Stimulated activated CD4-positive, alpha-beta T cell treated with anti-CD3 and anti-CD28 coated beads, Interleukin-2, amount 100 ng/mL, for 48 hours (primary cell): ENCODE measurements around the gene TSPAN18.

Source experiments
- DNase-seq, 2 donors: peaks; one replicate each; pipeline ENCODE4 v3.0.0-alpha.2; 2020

The TSPAN18 gene

GRCh38 chr11:44726283-44727113 lies at the start of gene TSPAN18:
Gene TSPAN18 (plus strand): TSS chr11:44726962. CDS start chr11:44906417, 179,455 bp downstream.
- DNase-seq: no peak

DNA sequence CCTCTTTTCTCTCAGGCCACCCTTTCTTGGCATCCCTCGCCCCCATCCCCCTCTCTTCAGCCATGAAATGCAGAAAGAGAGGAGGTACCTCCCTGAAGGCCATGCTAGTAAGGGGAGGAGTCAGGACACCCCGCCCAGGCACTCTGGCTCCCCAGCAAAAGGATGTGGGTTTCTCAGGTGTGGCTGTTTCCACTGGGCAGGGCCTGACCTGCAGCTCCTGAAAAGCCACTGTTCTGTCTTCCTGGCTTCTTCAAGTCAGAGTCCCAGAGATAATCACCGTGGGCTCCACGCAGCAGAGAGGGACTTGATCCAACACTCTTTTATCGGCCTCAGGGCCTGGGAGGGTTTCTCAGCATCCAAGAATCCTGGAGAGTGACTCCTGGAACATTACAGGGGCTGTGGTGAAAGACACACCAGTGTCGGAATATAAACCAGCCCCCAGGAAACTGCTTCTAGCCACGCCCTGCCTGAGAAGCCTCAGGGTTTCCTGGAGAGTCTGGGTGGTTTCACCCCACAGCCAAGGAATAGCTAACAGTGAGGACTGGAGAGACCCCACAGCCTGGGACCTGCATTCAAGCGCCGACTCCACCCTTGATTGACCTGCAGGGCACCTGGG lies 45.7 kb upstream of the TSPAN18 start:
- DNase-seq: peak; percentile 10 to 34

- DNase-seq: no peak
Observed at GRCh38 chr11:44681698-44682097, 45.1 kb upstream of the TSPAN18 start.

DNA sequence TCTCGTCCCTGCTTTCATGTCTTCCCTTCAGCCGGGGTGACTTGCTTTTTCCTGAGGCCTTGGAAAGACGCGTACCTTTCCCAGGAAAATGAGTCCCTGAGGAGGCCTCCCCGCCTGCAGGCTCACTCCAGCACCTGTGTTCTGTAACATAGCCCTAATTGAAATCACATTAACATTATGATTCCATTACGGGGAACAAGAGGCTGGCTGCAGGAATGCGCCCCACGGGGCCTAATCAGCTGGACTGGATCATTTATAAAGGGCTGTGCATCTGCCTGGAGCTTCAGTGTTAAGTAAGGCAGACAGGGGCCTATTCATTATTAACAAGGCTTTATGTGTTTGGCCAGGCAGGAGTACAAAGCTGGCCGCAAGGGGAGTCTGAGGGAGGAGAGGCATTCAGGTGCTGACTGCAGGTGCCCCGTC lies 41.9 kb upstream of the TSPAN18 start:
- DNase-seq: no peak

- DNase-seq: no peak
Observed at GRCh38 chr11:44687388-44687787, 39.4 kb upstream of the TSPAN18 start.

DNA sequence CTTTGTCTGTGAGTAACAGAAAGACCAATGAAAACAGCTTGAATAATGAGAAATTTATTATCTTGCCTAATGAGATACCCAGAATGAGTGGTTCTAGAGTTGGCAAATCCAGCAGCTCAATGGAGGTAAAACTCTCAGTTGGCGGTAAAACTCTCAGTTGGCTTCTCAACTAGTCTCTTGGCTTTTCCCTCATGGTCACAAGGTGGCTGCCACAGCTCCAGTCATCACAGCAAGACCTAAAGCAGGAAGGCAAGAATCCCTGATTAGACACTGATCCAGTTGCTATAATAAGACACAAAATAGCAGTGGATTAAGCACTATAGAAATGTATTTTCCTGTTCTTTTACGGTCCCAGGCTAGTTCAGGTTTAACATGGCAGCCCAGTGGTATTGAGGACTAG lies 37.5 kb upstream of the TSPAN18 start:
- DNase-seq: no peak

DNA sequence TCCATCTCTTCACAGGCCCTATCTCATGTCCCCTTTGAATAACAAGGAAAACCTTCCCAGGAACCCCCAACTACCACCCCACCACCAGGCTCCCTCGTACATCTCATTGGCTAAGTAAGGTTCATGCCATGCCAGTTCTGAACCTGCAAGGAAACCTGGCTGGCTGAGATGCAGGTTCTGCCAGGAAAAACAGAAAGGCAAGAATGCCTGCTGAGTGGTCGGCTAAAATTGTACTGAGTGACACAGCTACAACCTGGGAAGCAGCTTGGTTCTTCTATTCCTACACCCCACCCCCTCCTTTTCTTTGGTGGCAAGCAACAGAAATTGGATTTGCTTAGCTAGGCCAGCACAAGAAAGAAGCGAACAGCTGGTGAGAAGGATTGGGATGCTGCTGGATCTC lies 36.1 kb upstream of the TSPAN18 start:
- no peak for DNase-seq

DNA sequence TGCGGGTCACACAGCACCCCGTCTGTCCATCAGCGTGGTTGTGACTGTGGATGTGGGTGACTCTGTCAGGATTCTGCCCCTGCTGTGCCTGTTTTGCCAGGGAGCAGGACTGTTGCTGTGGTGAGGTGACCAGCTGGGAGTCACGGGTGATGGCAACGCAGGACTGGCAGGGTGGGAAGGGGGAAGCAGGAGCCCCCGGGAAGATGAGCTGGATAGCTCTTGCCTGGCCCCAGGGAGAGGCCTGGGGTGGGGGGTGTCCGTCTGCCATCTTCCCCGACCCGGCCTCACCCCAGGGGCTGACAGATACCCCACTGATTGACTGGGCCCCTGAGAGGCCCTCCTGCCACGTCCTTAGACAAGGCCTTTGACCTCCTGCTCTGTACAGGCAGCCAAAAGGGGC lies 34.3 kb upstream of the TSPAN18 start:
- no peak for DNase-seq

GRCh38 chr11:44693654-44694119 lies 33.1 kb upstream of the TSPAN18 start:
- no peak for DNase-seq

DNA sequence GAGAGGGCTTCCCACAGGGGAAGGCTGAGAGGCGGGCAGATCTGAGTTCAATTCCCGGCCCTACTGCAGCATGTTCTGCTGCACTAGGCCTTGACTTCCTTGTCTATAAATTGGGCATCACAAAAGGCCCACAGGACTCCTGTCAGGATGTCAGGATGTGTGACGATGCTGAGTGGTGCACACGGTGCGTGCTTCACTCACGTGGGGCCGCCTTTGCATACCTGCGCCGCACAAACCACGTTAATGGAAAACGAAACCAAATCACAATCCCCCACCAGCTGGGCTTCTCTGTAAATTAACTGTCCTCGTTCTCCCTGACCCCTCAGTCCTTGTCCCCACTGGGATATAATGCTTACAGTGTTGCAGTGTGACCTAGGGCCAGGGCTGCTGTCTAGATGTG lies 32.3 kb upstream of the TSPAN18 start:
- no peak for DNase-seq

GRCh38 chr11:44695169-44695833 lies 31.5 kb upstream of the TSPAN18 start:
- DNase-seq: no peak

DNA sequence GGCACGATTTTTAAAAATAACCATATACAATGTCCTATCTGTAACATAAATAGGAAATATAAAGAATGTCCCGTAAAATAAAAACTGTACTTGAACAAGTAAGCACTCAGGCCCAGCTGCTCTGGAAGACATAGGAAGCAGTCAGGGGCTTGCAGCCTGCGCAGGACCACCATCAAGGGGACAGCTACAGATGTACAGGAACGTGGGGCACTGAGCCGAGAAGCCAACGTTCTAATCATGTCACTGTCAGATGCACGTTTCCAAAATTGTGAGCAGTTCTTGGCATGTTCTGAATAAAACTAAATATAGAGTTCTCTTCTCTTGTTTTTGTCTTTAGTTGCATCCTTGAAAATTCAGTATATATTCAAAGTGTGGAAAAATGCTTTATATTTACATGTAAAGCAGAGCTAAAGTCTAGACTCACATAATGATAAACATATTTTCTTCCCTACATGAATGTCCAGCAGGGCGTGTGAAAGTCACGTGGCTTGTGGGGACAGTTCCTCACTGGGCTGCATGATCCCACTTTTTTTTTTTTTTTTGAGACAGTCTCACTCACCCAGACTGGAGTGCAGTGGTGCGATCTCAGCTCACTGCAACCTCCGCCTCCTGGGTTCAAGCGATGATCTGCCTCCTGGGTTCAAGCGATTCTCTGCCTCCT lies 28.4 kb upstream of the TSPAN18 start:
- no peak for DNase-seq

DNA sequence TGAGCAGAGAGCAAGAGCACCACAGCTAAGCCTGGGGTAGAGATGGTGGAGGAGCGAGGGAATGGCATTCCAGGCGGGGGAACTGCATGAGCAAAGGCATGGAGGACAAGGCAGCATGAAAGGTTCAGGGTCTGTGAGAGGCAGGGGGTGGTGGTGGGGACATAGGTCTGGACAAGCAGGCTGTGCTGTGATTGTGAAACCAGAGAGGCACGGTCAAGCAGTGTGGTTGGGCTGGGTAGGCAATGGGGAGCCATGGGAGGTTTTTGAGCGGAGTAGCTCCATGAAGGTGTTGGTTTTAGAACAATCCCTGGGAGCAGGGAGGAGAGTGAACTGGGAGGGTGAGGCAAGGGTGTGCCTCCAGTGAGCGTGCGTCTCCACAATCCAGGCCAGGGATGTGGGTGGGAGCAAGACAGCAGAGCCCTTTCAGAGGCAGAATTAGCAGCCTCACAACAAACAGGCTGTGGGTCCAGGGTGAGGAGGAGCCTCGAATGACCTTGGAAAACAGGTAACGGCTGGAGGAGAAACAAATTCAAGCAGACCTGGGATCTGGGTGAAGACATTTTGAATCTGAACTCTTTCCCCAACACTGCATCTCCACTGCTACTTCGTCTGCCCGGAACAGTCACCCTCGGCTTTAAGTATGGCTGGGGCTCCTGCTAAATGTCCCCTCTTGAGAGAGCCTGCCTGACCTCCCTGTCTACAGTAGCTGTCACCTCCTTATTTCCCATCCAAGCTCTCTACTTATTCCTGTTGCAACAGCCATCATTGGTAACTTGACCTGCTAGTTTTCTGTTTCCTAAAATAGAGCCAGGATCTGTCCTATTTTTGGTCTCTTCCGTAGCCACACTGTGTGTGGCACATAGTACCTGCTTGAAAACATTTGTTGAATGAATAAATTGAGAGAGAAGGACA lies 27.0 kb upstream of the TSPAN18 start:
- DNase-seq: no peak

GRCh38 chr11:44701276-44701675 lies 25.5 kb upstream of the TSPAN18 start:
- DNase-seq: no peak

- DNase-seq: no peak
Observed at GRCh38 chr11:44702889-44703288, 23.9 kb upstream of the TSPAN18 start.

GRCh38 chr11:44707094-44707493 lies 19.7 kb upstream of the TSPAN18 start:
- DNase-seq: no peak

DNA sequence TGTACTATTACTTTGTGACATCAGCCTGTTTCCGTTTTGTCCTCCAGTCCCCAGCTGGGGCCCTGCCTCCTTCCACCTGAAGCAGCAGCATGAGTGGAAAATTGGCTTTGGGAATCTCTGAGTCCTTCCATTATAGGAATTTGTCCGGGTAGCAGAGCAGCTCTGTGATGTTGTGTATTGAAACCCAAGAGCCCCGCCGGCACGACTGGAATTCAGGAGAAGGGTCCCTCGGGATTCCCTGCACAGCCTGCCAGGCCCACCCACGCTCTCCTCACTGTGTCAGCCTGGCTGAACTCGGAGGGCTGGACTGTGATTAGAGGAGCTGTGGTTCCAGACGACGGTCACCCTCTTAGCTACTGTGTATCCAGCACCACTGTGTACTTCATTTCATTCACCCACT lies 18.8 kb upstream of the TSPAN18 start:
- DNase-seq: no peak

GRCh38 chr11:44708523-44709280 lies 18.1 kb upstream of the TSPAN18 start:
- no peak for DNase-seq

GRCh38 chr11:44709281-44709562 lies 17.5 kb upstream of the TSPAN18 start:
- DNase-seq: no peak

GRCh38 chr11:44709966-44710365 lies 16.8 kb upstream of the TSPAN18 start:
- DNase-seq: no peak

DNA sequence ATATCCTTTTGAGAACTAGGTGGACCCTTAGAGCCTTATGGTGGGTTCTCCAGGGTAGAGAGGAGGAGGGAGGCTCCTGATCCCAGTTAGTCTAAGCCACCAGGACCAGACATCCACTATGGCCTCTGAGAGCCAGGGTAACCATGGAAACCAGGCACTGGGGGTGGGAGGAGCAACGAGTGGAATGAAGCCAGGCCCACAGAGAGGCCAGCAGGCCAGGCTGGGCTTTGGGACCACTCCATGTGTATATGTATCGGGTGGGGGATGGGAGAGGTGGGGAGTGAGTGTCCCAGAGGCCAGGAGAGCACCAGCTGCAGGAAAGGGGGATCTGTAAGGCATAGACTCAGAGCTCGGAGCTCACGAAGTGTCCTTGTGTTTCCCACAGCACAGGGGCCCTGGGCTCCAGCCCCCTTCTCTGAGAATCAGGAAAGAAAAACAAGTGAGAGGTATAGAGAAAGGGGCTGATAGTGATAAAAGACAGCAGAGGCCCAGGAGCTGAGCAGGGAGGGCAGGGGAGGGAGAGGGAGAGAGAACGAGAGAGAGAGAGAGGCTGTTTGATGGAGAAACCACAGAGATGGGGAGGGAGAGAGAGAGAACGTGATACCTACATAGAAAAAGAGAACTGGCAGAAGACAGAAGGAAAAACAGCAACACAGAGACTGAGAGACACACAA lies 15.5 kb upstream of the TSPAN18 start:
- DNase-seq: no peak
